Measurements from ENCODE around the gene RAB11FIP4. TPM values are rescaled to one million over a fixed set of nuclear protein-coding genes. Genes with fewer than 3 reads are reported as not detected.

Gene RAB11FIP4
- total RNA-seq, 2 donors from 2014 or later: 35.6 to 62.2 TPM

DNA sequence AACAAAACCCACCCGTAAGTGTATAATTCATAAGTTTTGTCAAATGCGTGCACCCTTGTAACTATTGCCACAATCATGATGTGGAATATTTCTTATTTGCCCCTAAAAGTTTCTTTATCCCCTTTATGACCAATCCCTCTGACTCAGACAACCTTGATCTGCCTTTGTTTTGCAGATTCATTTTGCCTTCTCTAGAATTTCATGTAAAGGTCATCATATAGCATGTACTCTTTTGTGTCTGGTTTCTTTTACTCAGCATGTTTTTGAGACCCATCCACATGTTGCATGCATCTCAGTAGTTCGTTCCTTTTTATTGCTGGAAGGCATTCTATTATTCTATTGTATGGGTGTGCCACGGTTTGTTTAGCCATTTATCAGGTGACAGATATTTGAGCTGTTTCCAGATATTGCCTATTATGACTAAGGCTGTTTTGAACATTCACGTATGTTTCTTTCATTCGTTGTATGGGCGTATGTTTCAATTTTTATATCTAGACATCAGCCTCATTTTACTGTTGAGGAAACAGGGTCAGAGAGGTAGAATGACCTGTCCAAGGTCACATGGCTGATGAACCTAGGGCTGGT is 192.4 kb downstream of the RAB11FIP4 start:
- Mint-ChIP-seq H3K36me3 (ENCODE audit: low read depth) (peaks cover 10% of the 10 kb centered on the region), H3K4me1 (no peaks in the 10 kb centered on the region), H3K4me3 (no peak overlapping the region), H3K27me3 (ENCODE audit: insufficient read depth) (no peaks in the 10 kb centered on the region), H3K27ac (no peak overlapping the region), H3K9me3 (no peaks in the 10 kb centered on the region)
- Histone ChIP-seq H3K4me3 (ENCODE audit: low read length) (no peak overlapping the region), H3K27me3 (ENCODE audit: control insufficient read depth, insufficient read depth, low read length, poor library complexity, severe bottlenecking) (no peaks in the 10 kb centered on the region), H3K4me1 (ENCODE audit: control insufficient read depth, insufficient read depth, low read length) (no peaks in the 10 kb centered on the region), H3K27ac (ENCODE audit: low read depth, low read length) (no peak overlapping the region), H3K9me3 (ENCODE audit: control insufficient read depth, low read length) (no peaks in the 10 kb centered on the region), H3K36me3 (ENCODE audit: control insufficient read depth, insufficient read depth, low read length) (no peaks in the 10 kb centered on the region), H3K9ac (ENCODE audit: extremely low read depth, low read length, poor library complexity, severe bottlenecking) (no peak overlapping the region)
- WGBS, 2 experiments (ENCODE audit: insufficient coverage in 1 of 2, insufficient read length in 1 of 2): 94 to 100% methylated on average over 1 to 7 of the region's 7 CpGs
- no peak for DNase-seq
- TF ChIP-seq CTCF (conservative IDR thresholded peaks at IDR 0.05): no peak

DNA sequence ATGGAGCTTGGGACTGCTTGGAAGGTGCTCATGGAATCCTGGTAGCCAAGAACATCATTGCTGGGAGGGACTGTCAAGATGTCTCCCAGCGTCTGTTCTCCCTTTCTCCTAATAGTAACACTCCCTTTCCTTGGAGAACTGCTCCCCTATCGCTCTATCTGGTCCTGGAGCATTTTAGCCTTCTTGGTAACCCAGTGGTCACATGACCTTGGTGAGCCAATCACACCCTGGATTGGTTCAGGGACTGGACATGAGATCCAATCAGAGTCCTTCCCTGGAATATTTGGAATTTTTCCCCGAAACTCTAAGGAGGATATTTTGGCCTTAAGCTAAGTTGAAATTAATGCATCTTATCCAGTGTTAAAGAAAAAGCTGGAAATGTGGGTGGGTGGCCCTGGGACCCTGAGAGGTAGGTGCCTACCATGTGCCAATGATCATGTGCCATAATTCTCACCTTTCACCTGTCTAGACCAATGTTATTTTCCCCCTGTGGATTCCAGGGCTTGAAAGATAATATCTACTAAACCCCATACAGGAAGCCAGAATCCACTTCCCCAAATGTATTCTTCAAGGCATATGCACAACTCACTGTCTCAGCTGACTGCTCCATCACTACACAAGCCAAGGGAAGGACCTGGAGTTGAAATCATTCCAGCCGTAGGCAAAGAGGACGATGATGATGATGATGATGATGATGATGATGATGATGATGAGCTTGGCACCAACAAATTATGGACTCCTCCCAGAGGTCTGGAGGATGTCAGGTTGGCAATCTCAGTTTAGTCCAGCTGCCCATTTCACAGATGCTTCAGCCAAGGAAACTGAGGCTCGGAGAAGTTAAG is 193.2 kb downstream of the RAB11FIP4 start:
- Histone ChIP-seq H3K4me1 (ENCODE audit: control insufficient read depth, insufficient read depth, low read length) (no peaks in the 10 kb centered on the region), H3K36me3 (ENCODE audit: control insufficient read depth, insufficient read depth, low read length) (no peaks in the 10 kb centered on the region), H3K9me3 (ENCODE audit: control insufficient read depth, low read length) (no peaks in the 10 kb centered on the region), H3K9ac (ENCODE audit: extremely low read depth, low read length, poor library complexity, severe bottlenecking) (no peak overlapping the region), H3K4me3 (ENCODE audit: low read length) (no peak overlapping the region), H3K27me3 (ENCODE audit: control insufficient read depth, insufficient read depth, low read length, poor library complexity, severe bottlenecking) (no peaks in the 10 kb centered on the region), H3K27ac (ENCODE audit: low read depth, low read length) (no peak overlapping the region)
- Mint-ChIP-seq H3K36me3 (ENCODE audit: low read depth) (peaks cover 10% of the 10 kb centered on the region), H3K9me3 (no peaks in the 10 kb centered on the region), H3K27me3 (ENCODE audit: insufficient read depth) (no peaks in the 10 kb centered on the region), H3K27ac (no peak overlapping the region), H3K4me1 (no peaks in the 10 kb centered on the region), H3K4me3 (no peak overlapping the region)
- 87 to 93% methylated on average over 5 to 6 of the region's 6 CpGs for WGBS, 2 experiments (ENCODE audit: insufficient coverage in 1 of 2, insufficient read length in 1 of 2)
- DNase-seq: no peak
- no peak for TF ChIP-seq CTCF (conservative IDR thresholded peaks at IDR 0.05)

DNA sequence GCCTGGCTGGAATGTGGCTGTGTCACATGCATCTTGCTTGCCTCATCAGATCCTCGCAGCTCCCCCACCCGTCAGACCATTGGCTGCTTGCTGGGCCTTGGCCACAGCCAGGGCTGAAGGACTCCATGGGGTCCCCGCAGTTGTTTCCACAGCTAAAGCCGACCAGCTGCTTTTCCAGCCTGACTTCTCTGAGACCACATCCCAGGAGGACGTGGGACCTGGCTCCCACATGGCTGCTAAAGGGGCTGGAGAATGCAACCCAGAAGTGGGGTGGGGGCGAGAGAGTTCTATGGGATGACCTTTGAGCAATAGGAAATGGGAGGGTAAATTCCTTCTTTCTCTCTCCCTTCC is 193.8 kb downstream of the RAB11FIP4 start:
- Histone ChIP-seq H3K36me3 (ENCODE audit: control insufficient read depth, insufficient read depth, low read length) (no peaks in the 10 kb centered on the region), H3K9me3 (ENCODE audit: control insufficient read depth, low read length) (no peaks in the 10 kb centered on the region), H3K9ac (ENCODE audit: extremely low read depth, low read length, poor library complexity, severe bottlenecking) (no peak overlapping the region), H3K27me3 (ENCODE audit: control insufficient read depth, insufficient read depth, low read length, poor library complexity, severe bottlenecking) (no peaks in the 10 kb centered on the region), H3K4me3 (ENCODE audit: low read length) (no peak overlapping the region), H3K4me1 (ENCODE audit: control insufficient read depth, insufficient read depth, low read length) (no peaks in the 10 kb centered on the region), H3K27ac (ENCODE audit: low read depth, low read length) (no peak overlapping the region)
- no peaks in the 10 kb centered on the region for H3K27me3 Mint-ChIP-seq (ENCODE audit: insufficient read depth)
- 88 to 91% methylated on average over 4 to 6 of the region's 6 CpGs for WGBS, 2 experiments (ENCODE audit: insufficient coverage in 1 of 2, insufficient read length in 1 of 2)
- no peaks in the 10 kb centered on the region for H3K4me1 Mint-ChIP-seq
- no peak for TF ChIP-seq CTCF (conservative IDR thresholded peaks at IDR 0.05)
- no peak for DNase-seq
- H3K27ac Mint-ChIP-seq: no peak overlapping the region
- H3K4me3 Mint-ChIP-seq: no peak overlapping the region
- no peaks in the 10 kb centered on the region for H3K9me3 Mint-ChIP-seq
- H3K36me3 Mint-ChIP-seq (ENCODE audit: low read depth): peaks cover 10% of the 10 kb centered on the region

Measured in endodermal cell (in vitro differentiated cells).